Stimulated activated naive CD8-positive, alpha-beta T cell treated with anti-CD3 and anti-CD28 coated beads, Interleukin-15, Interleukin-2, amounts not matched to agents 100 ng/mL and 50 ng/mL, for 24 hours (primary cell): ENCODE measurements around the gene CYP19A1.

Experiments
- H3K27ac Mint-ChIP-seq: one replicate; pipeline ENCODE4 v1.8.0; 2021; ENCODE audit warnings: mild to moderate bottlenecking, mixed read lengths
- H3K27me3 Mint-ChIP-seq: one replicate; pipeline ENCODE4 v1.8.0; 2021; ENCODE audit warnings: mixed read lengths
- H3K36me3 Mint-ChIP-seq: one replicate; pipeline ENCODE4 v1.8.0; 2021; ENCODE audit warnings: low read depth, mixed read lengths
- H3K4me1 Mint-ChIP-seq: one replicate; pipeline ENCODE4 v1.8.0; 2021; ENCODE audit warnings: low read depth, mixed read lengths
- H3K4me3 Mint-ChIP-seq: one replicate; pipeline ENCODE4 v1.8.0; 2021; ENCODE audit warnings: mild to moderate bottlenecking, mixed read lengths
- H3K9me3 Mint-ChIP-seq: one replicate; pipeline ENCODE4 v1.8.0; 2021; ENCODE audit warnings: mixed read lengths

Gene CYP19A1

GRCh38 chr15:51223771-51224229 is 114.6 kb downstream of the CYP19A1 start:
- H3K36me3 Mint-ChIP-seq = no peaks in the 10 kb centered on the region
- peaks cover 7% of the 10 kb centered on the region for H3K4me1 Mint-ChIP-seq
- H3K27me3 Mint-ChIP-seq = peaks cover 30% of the 10 kb centered on the region
- H3K4me3 Mint-ChIP-seq = no peak overlapping the region
- no peaks in the 10 kb centered on the region for H3K9me3 Mint-ChIP-seq
- H3K27ac Mint-ChIP-seq = no peak overlapping the region

DNA sequence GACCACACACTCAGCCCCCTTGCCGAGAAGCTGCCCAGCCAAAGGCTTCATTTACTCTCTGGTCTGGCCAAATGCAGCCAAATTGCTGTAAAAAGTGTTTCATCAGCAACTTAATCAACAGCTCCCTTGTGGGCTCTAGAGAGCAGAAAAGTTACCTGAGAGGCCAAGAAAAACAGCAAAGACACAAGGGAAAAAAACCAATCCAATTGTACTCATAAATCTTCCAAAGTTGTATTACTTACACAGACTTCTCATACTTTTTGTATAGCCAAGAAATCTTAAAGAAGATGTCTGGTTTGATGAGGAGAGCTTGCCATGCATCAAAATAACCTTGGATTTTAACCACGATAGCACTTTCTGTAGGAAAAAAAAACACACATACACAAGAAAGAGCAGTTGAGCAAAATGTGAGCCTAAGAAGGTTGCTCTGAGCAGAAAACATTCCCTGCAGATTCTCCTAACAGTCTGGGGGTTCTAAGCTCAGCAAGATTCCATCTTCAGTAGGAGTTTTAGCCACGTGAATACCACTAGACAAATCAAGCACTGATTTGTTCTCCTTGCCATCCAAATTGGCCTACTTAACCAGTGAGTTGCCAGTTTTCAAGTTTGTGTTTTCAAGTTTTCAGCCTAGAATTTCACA is 120.0 kb downstream of the CYP19A1 start:
- no peaks in the 10 kb centered on the region for H3K9me3 Mint-ChIP-seq
- H3K27me3 Mint-ChIP-seq = peaks cover 18% of the 10 kb centered on the region
- no peak overlapping the region for H3K4me3 Mint-ChIP-seq
- no peak overlapping the region for H3K27ac Mint-ChIP-seq
- no peaks in the 10 kb centered on the region for H3K4me1 Mint-ChIP-seq
- no peaks in the 10 kb centered on the region for H3K36me3 Mint-ChIP-seq

GRCh38 chr15:51212909-51213308 is 125.5 kb downstream of the CYP19A1 start:
- H3K4me3 Mint-ChIP-seq = no peak overlapping the region
- no peaks in the 10 kb centered on the region for H3K4me1 Mint-ChIP-seq
- H3K9me3 Mint-ChIP-seq = no peaks in the 10 kb centered on the region
- no peaks in the 10 kb centered on the region for H3K36me3 Mint-ChIP-seq
- H3K27ac Mint-ChIP-seq = no peak overlapping the region
- H3K27me3 Mint-ChIP-seq = peaks cover 11% of the 10 kb centered on the region

DNA sequence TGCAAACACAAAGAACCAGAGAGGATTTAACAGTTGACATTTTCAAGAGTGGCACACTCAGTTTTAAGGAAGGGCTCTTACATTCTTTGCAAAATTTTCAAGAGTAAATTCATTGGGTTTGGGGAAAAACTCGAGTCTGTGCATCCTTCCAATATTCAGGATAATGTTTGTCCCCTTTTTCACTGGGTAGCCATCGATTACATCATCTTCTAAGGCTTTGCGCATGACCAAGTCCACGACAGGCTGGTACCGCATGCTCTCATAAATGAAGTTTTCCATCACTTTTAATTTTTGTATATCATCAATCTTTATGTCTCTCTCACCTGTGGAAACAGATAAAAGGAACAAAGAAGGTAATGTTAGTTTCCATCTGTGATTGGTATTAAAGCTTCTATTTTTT is 126.2 kb downstream of the CYP19A1 start:
- Mint-ChIP-seq H3K4me1 (no peaks in the 10 kb centered on the region), H3K9me3 (no peaks in the 10 kb centered on the region), H3K27me3 (peaks cover 11% of the 10 kb centered on the region), H3K36me3 (no peaks in the 10 kb centered on the region), H3K4me3 (no peak overlapping the region), H3K27ac (no peak overlapping the region)

GRCh38 chr15:51205050-51205975 is 133.1 kb downstream of the CYP19A1 start:
- H3K4me1 Mint-ChIP-seq = no peaks in the 10 kb centered on the region
- H3K27me3 Mint-ChIP-seq = peaks cover 15% of the 10 kb centered on the region
- H3K36me3 Mint-ChIP-seq = no peaks in the 10 kb centered on the region
- H3K4me3 Mint-ChIP-seq = no peak overlapping the region
- no peaks in the 10 kb centered on the region for H3K9me3 Mint-ChIP-seq
- no peak overlapping the region for H3K27ac Mint-ChIP-seq

- Mint-ChIP-seq H3K27me3 (peaks cover 19% of the 10 kb centered on the region), H3K36me3 (no peaks in the 10 kb centered on the region), H3K9me3 (no peaks in the 10 kb centered on the region), H3K27ac (no peak overlapping the region), H3K4me3 (no peak overlapping the region), H3K4me1 (no peaks in the 10 kb centered on the region)
These were observed 134.6 kb downstream of the CYP19A1 start for GRCh38 chr15:51203797-51204196.

DNA sequence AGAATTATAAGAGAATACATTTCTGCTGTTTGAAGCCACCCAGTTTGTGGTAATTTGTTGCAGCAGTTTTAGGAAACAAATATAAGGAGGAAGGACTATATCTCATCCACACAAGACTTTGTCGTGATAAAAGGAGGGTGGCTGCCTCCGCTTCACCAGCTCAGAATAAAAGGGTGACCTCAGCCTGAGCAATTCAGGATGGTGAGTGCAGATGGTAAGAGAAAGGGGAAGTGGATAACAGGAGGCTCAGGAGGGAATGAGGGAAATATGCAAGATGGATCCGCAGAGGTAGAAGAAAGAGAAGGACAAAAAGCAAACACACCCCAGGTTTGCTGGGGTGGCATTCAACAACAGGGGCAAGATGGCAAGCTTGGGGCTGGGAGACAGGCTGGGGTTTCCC is 135.6 kb downstream of the CYP19A1 start:
- H3K27me3 Mint-ChIP-seq = peaks cover 25% of the 10 kb centered on the region
- H3K27ac Mint-ChIP-seq = no peak overlapping the region
- no peaks in the 10 kb centered on the region for H3K36me3 Mint-ChIP-seq
- H3K4me3 Mint-ChIP-seq = no peak overlapping the region
- H3K9me3 Mint-ChIP-seq = no peaks in the 10 kb centered on the region
- H3K4me1 Mint-ChIP-seq = no peaks in the 10 kb centered on the region

DNA sequence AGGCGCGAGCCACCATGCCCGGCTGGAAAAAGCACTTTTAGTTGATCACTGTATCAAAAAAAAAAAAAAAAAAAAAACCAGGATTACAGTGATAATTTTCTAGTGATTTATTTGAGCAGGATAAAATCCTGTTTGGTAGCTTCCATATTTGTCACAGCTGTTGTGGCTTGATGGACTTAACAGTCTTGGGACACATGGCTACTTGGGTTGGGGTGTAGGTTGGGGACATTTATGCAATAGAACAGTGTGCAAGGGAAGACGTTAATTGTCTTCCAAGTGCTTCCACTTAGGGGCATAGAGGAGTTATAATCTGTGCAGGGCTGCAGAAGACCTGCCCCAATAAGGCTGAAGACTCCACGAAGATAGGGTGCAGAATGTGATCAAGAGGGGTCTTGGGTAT is 136.8 kb downstream of the CYP19A1 start:
- H3K27ac Mint-ChIP-seq = no peak overlapping the region
- H3K9me3 Mint-ChIP-seq = no peaks in the 10 kb centered on the region
- peaks cover 33% of the 10 kb centered on the region for H3K27me3 Mint-ChIP-seq
- no peak overlapping the region for H3K4me3 Mint-ChIP-seq
- H3K4me1 Mint-ChIP-seq = no peaks in the 10 kb centered on the region
- no peaks in the 10 kb centered on the region for H3K36me3 Mint-ChIP-seq

- Mint-ChIP-seq H3K36me3 (no peaks in the 10 kb centered on the region), H3K27me3 (peaks cover 37% of the 10 kb centered on the region), H3K4me3 (no peak overlapping the region), H3K4me1 (no peaks in the 10 kb centered on the region), H3K27ac (no peak overlapping the region), H3K9me3 (no peaks in the 10 kb centered on the region)
These were observed 137.6 kb downstream of the CYP19A1 start for GRCh38 chr15:51200792-51201191.

DNA sequence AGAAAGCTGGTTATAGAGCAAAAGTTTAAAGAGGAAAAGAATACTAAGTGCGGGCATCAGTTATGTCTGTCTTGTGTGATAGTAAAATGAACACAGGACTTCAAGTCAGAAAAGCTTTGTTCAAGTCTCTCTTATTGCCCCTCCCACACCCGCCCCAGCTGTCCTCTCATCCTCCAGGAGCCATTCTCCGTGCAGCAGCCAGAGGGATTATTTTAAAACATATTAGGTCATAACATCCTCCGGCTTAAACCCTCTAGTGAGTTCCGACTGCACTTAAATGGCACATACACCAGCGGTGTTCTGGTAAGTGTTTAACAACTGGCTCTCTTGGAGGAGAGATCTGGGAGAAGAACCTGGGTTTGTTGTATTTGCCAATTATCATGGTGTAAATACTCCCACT is 138.9 kb downstream of the CYP19A1 start:
- Mint-ChIP-seq H3K27me3 (peaks cover 45% of the 10 kb centered on the region), H3K9me3 (no peaks in the 10 kb centered on the region), H3K27ac (no peak overlapping the region), H3K4me1 (no peaks in the 10 kb centered on the region), H3K4me3 (no peak overlapping the region), H3K36me3 (no peaks in the 10 kb centered on the region)

GRCh38 chr15:51198701-51199232 is 139.6 kb downstream of the CYP19A1 start:
- Mint-ChIP-seq H3K4me3 (no peak overlapping the region), H3K27me3 (peaks cover 51% of the 10 kb centered on the region), H3K36me3 (no peaks in the 10 kb centered on the region), H3K4me1 (no peaks in the 10 kb centered on the region), H3K27ac (no peak overlapping the region), H3K9me3 (no peaks in the 10 kb centered on the region)

- Mint-ChIP-seq H3K4me3 (no peak overlapping the region), H3K36me3 (no peaks in the 10 kb centered on the region), H3K27ac (no peak overlapping the region), H3K9me3 (no peaks in the 10 kb centered on the region), H3K27me3 (peaks cover 49% of the 10 kb centered on the region), H3K4me1 (no peaks in the 10 kb centered on the region)
These were observed 142.9 kb downstream of the CYP19A1 start for GRCh38 chr15:51195459-51195858.

GRCh38 chr15:51193979-51194378 is 144.4 kb downstream of the CYP19A1 start:
- H3K4me1 Mint-ChIP-seq = no peaks in the 10 kb centered on the region
- H3K9me3 Mint-ChIP-seq = no peaks in the 10 kb centered on the region
- peaks cover 40% of the 10 kb centered on the region for H3K27me3 Mint-ChIP-seq
- no peaks in the 10 kb centered on the region for H3K36me3 Mint-ChIP-seq
- H3K4me3 Mint-ChIP-seq = no peak overlapping the region
- H3K27ac Mint-ChIP-seq = no peak overlapping the region

DNA sequence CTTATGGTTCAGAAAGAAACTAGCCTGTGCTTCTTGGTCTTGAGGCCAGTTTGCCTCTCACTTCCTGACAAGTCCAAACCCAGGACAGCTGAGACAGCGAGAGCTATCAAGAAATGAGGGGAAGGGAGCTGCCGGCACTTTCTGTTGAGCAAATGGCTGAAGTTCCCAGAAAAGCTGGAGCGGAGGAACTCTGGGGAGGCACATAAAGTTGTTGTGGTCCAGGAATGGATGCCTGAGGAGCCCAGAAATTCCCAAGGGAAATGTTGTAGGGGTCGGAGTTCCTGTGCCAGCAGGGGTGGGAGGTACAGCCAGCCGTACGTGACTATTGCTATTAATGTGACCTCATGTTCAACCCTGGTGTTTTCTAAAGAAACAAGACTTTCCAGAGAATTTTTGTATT is 144.9 kb downstream of the CYP19A1 start:
- Mint-ChIP-seq H3K27me3 (peaks cover 41% of the 10 kb centered on the region), H3K9me3 (no peaks in the 10 kb centered on the region), H3K4me3 (no peak overlapping the region), H3K27ac (no peak overlapping the region), H3K4me1 (no peaks in the 10 kb centered on the region), H3K36me3 (no peaks in the 10 kb centered on the region)

GRCh38 chr15:51192521-51193280 is 145.7 kb downstream of the CYP19A1 start:
- no peak overlapping the region for H3K27ac Mint-ChIP-seq
- peaks cover 40% of the 10 kb centered on the region for H3K27me3 Mint-ChIP-seq
- H3K9me3 Mint-ChIP-seq = no peaks in the 10 kb centered on the region
- no peaks in the 10 kb centered on the region for H3K36me3 Mint-ChIP-seq
- H3K4me1 Mint-ChIP-seq = no peaks in the 10 kb centered on the region
- H3K4me3 Mint-ChIP-seq = no peak overlapping the region
